Osteocyte (in vitro differentiated cells): Measurements from ENCODE around the gene SPRN. TPM values are rescaled to one million over a fixed set of nuclear protein-coding genes. Genes with fewer than 3 reads are reported as not detected.

Source experiments
- DNase-seq: peaks from one replicate; pipeline ENCODE4 v3.0.0; 2021; ENCODE audit warnings: mixed read lengths; ENCODE audit not compliant: unreplicated experiment; ENCODE audit errors: extremely low spot score
- H3K27ac Mint-ChIP-seq: one replicate; pipeline ENCODE4 v1.8.0; 2021; ENCODE audit warnings: mild to moderate bottlenecking, mixed read lengths; ENCODE audit not compliant: unreplicated experiment
- H3K27me3 Mint-ChIP-seq: one replicate; pipeline ENCODE4 v1.8.0; 2021; ENCODE audit warnings: mixed read lengths; ENCODE audit not compliant: unreplicated experiment
- H3K36me3 Mint-ChIP-seq: one replicate; pipeline ENCODE4 v1.8.0; 2021; ENCODE audit warnings: mixed read lengths; ENCODE audit not compliant: unreplicated experiment
- H3K4me1 Mint-ChIP-seq: one replicate; pipeline ENCODE4 v1.8.0; 2021; ENCODE audit warnings: mixed read lengths; ENCODE audit not compliant: unreplicated experiment
- H3K4me3 Mint-ChIP-seq: one replicate; pipeline ENCODE4 v1.8.0; 2021; ENCODE audit warnings: mild to moderate bottlenecking, moderate library complexity, mixed read lengths; ENCODE audit not compliant: unreplicated experiment
- H3K9me3 Mint-ChIP-seq: one replicate; pipeline ENCODE4 v1.8.0; 2021; ENCODE audit warnings: mixed read lengths; ENCODE audit not compliant: unreplicated experiment
- total RNA-seq: library from RNA; stranded (reverse); gene quantifications from 2 replicates; pipeline ENCODE4 v1.2.1, GENCODE V29; 2021
- TF ChIP-seq, protein P1 (sequence below): fragments of 200-600 bp; sonication (generic); IDR thresholded peaks from 2 replicates; pipeline ENCODE4 v1.5.0; 2021; ENCODE audit warnings: antibody characterized with exemption, mild to moderate bottlenecking, moderate library complexity

SPRN gene
- total RNA-seq, 1 donor from 2014 or later: 2.2 TPM

GRCh38 chr10:133391761-133392518, 32.5 kb downstream of the SPRN start:
- H3K27me3 Mint-ChIP-seq: no peaks in the 10 kb centered on the region
- TF ChIP-seq, protein P1, sequence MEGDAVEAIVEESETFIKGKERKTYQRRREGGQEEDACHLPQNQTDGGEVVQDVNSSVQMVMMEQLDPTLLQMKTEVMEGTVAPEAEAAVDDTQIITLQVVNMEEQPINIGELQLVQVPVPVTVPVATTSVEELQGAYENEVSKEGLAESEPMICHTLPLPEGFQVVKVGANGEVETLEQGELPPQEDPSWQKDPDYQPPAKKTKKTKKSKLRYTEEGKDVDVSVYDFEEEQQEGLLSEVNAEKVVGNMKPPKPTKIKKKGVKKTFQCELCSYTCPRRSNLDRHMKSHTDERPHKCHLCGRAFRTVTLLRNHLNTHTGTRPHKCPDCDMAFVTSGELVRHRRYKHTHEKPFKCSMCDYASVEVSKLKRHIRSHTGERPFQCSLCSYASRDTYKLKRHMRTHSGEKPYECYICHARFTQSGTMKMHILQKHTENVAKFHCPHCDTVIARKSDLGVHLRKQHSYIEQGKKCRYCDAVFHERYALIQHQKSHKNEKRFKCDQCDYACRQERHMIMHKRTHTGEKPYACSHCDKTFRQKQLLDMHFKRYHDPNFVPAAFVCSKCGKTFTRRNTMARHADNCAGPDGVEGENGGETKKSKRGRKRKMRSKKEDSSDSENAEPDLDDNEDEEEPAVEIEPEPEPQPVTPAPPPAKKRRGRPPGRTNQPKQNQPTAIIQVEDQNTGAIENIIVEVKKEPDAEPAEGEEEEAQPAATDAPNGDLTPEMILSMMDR: no peak
- H3K36me3 Mint-ChIP-seq: peaks cover 5% of the 10 kb centered on the region
- H3K27ac Mint-ChIP-seq: no peak overlapping the region
- H3K4me3 Mint-ChIP-seq: no peak overlapping the region
- H3K9me3 Mint-ChIP-seq: no peaks in the 10 kb centered on the region
- H3K4me1 Mint-ChIP-seq: peaks cover 13% of the 10 kb centered on the region
- no peak for DNase-seq

DNA sequence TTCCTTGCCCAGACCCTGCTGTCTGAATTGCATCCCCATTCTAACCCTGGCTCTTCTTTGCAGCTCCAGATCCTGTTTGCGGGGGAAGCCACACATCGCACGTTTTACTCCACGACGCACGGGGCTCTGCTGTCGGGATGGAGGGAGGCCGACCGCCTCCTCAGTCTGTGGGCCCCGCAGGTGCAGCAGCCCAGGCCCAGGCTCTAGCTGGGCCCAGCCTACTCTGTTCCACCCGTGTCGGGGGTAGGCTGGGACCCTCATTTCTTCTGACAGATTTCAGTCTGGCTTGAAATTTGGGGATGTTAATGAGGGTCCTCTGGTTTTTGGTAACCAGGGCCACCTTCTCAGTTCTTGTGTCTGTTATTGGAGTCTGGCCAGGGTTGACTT, 33.2 kb downstream of the SPRN start:
- peaks cover 3% of the 10 kb centered on the region for H3K36me3 Mint-ChIP-seq
- H3K4me1 Mint-ChIP-seq: peaks cover 13% of the 10 kb centered on the region
- H3K27ac Mint-ChIP-seq: no peak overlapping the region
- H3K27me3 Mint-ChIP-seq: no peaks in the 10 kb centered on the region
- TF ChIP-seq, protein P1: no peak
- no peak for DNase-seq
- no peaks in the 10 kb centered on the region for H3K9me3 Mint-ChIP-seq
- no peak overlapping the region for H3K4me3 Mint-ChIP-seq

DNA sequence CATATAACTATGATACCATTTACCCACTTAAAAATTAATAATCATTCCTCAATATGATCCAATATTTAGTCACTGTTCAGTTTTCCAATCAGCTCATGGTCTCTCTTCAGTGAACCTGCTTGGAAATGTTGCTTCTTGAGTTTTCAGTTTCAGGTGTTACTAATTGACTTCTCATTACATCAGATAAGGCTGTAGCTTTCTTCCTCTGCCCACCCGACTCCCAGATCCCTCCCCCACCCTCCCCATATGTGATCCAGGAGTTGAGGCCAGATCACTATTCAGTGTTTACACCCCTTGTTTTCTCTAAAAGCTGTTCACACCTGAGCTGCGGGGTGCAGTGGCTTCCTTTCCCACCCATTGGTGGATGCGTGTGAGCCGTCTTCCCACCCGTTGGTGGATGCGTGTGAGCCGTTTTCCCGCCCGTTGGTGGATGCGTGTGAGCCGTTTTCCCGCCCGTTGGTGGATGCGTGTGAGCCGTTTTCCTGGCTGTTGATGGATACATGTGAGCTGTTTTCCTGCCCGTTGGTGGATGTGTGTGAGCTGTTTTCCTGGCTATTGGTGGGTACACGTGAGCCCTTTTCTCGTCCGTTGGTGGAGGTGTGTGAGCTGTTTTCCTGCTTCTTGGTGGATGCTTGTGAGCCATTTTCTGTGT, 33.7 kb downstream of the SPRN start:
- no peak overlapping the region for H3K4me3 Mint-ChIP-seq
- TF ChIP-seq, protein P1: no peak
- peaks cover 4% of the 10 kb centered on the region for H3K36me3 Mint-ChIP-seq
- no peaks in the 10 kb centered on the region for H3K9me3 Mint-ChIP-seq
- no peak for DNase-seq
- H3K4me1 Mint-ChIP-seq: peaks cover 13% of the 10 kb centered on the region
- no peak overlapping the region for H3K27ac Mint-ChIP-seq
- no peaks in the 10 kb centered on the region for H3K27me3 Mint-ChIP-seq

DNA sequence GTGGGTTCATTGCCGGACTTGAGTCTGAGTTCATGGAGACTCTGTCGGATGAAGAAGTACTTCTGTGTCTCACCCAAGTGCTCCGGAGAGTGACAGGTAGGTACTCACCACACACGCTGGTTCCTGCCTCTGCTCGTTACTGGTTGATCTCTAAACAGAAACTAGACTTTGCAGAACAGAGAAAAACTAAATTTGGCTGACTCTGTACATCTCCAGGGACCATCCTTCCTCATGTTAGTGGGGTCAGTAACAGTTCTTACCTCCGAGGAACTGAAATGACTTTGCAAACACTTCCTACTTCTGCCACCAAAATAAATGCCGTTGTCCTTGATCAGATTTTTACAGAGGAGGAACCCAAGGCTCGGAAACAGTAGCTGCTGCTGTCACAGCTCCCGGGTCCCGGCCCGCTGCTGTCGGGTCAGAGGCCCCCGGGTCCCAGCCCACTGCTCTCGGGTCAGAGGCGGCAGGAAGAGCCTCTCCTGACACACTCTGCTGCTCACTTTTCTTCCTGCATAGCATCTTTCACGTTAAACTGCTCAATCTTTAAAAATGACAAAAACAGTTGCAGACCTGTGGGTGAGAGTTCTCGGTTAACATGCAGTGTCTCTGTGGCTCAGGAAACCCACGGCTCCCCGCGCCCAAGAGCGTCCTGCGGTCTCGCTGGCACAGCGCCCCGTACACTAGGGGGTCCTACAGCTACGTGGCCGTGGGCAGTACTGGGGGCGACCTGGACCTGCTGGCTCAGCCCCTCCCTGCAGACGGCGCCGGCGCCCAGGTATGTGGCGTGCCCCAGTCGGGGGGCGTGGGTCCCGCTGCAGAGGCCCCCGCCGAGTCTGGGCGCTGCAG, 35.2 kb downstream of the SPRN start:
- peaks cover 3% of the 10 kb centered on the region for H3K36me3 Mint-ChIP-seq
- TF ChIP-seq, protein P1: no peak
- peaks cover 3% of the 10 kb centered on the region for H3K4me1 Mint-ChIP-seq
- no peak overlapping the region for H3K27ac Mint-ChIP-seq
- no peak for DNase-seq
- no peaks in the 10 kb centered on the region for H3K9me3 Mint-ChIP-seq
- no peaks in the 10 kb centered on the region for H3K27me3 Mint-ChIP-seq
- H3K4me3 Mint-ChIP-seq: no peak overlapping the region
